NCI-H524 (cell line): Measurements from ENCODE around the gene SMYD5.
"Not testable (repeated sequence)": the region's sequence is repeated elsewhere in the genome, so short reads cannot be mapped to it uniquely, and the experiment has no call there.

ENCODE experiments used
- DNase-seq, 2 experiments: peaks; one replicate each; lab custom pipeline; 2025; lab: John Stamatoyannopoulos, UW

The SMYD5 gene

GRCh38 chr2:73214120-73215035, at the start of gene SMYD5:
Gene SMYD5, plus strand, starts transcription at chr2:73214245. Its CDS starts 22 bp downstream, at chr2:73214267.
- peak; percentile 66 to 79 for DNase-seq

- not testable (repeated sequence) for DNase-seq
Measured at GRCh38 chr2:73165978-73166377, 48.1 kb upstream of the SMYD5 start.

- not testable (repeated sequence) for DNase-seq
Measured at GRCh38 chr2:73166813-73167212, 47.2 kb upstream of the SMYD5 start.

GRCh38 chr2:73168348-73168747, 45.7 kb upstream of the SMYD5 start:
- not testable (repeated sequence) for DNase-seq

- DNase-seq, result not testable (repeated sequence)
Measured at GRCh38 chr2:73170341-73170740, 43.7 kb upstream of the SMYD5 start.

- DNase-seq, result no peak
Measured at GRCh38 chr2:73172963-73173362, 41.1 kb upstream of the SMYD5 start.

- DNase-seq, result no peak
Measured at GRCh38 chr2:73173781-73174180, 40.3 kb upstream of the SMYD5 start.

GRCh38 chr2:73174244-73174643, 39.8 kb upstream of the SMYD5 start:
- DNase-seq, result no peak

- peak in 1 of 2 experiments; percentile 35 for DNase-seq
Measured at GRCh38 chr2:73174941-73175662, 38.9 kb upstream of the SMYD5 start.

GRCh38 chr2:73175663-73176204, 38.3 kb upstream of the SMYD5 start:
- DNase-seq, result peak; percentile 51 to 64

GRCh38 chr2:73176205-73176880, 37.7 kb upstream of the SMYD5 start:
- DNase-seq, result peak; percentile 2 to 49

GRCh38 chr2:73176881-73177644, 37.0 kb upstream of the SMYD5 start:
- peak; percentile 47 to 82 for DNase-seq

GRCh38 chr2:73177645-73178255, 36.3 kb upstream of the SMYD5 start:
- DNase-seq, result peak; percentile 20 to 43

- DNase-seq, result no peak
Measured at GRCh38 chr2:73185965-73186364, 28.1 kb upstream of the SMYD5 start.

- DNase-seq, result no peak
Measured at GRCh38 chr2:73187549-73187948, 26.5 kb upstream of the SMYD5 start.

GRCh38 chr2:73197579-73197978, 16.5 kb upstream of the SMYD5 start:
- DNase-seq, result no peak

GRCh38 chr2:73200281-73200680, 13.8 kb upstream of the SMYD5 start:
- DNase-seq, result not testable (repeated sequence)

GRCh38 chr2:73202156-73203054, 11.6 kb upstream of the SMYD5 start, which contains the start of gene NOTO:
Gene NOTO, plus strand, starts transcription at chr2:73202574. Its CDS starts 93 bp downstream, at chr2:73202667.
- peak in 1 of 2 experiments; percentile 35 for DNase-seq

GRCh38 chr2:73203055-73203681, 10.9 kb upstream of the SMYD5 start:
- DNase-seq, result peak; percentile 23 to 76
